GM19099 (cell line): ENCODE data around the gene GZMB.

Source experiments
- POLR2A ChIP-seq: IDR thresholded peaks from 3 replicates; pipeline ENCODE4 v1.6.1; 2011; ENCODE audit warnings: low read depth; ENCODE audit not compliant: insufficient read length; ENCODE audit errors: extremely low read depth

The GZMB gene, protein sequence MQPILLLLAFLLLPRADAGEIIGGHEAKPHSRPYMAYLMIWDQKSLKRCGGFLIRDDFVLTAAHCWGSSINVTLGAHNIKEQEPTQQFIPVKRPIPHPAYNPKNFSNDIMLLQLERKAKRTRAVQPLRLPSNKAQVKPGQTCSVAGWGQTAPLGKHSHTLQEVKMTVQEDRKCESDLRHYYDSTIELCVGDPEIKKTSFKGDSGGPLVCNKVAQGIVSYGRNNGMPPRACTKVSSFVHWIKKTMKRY

GRCh38 chr14:24634158-24634557 lies at the start of gene GZMB:
Gene GZMB (minus strand): TSS chr14:24634190. CDS start chr14:24634160, 30 bp downstream.
- no peak for TF ChIP-seq POLR2A

- TF ChIP-seq POLR2A, result no peak
Observed at GRCh38 chr14:24681056-24681455, 47.1 kb upstream of the GZMB start.

DNA sequence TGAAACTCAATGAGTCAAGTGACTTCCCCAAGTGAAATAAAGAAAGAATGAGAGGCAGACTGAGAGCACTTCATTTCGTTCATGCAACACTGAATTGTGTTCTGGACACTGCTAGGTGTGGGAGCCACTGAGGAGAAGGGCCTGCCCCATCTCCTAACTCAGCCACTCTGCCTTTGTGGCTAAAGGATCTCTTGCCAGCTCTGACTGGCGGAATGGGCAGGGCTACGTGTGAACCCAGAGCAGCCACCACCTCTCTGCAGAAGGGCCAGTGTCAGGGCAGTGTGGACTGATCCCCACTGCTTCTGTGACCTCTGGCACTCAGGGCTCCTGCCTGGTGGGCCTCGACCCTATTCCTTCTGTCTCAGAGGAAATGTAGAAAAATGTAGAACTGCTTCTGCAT lies 46.5 kb upstream of the GZMB start:
- TF ChIP-seq POLR2A, result no peak

DNA sequence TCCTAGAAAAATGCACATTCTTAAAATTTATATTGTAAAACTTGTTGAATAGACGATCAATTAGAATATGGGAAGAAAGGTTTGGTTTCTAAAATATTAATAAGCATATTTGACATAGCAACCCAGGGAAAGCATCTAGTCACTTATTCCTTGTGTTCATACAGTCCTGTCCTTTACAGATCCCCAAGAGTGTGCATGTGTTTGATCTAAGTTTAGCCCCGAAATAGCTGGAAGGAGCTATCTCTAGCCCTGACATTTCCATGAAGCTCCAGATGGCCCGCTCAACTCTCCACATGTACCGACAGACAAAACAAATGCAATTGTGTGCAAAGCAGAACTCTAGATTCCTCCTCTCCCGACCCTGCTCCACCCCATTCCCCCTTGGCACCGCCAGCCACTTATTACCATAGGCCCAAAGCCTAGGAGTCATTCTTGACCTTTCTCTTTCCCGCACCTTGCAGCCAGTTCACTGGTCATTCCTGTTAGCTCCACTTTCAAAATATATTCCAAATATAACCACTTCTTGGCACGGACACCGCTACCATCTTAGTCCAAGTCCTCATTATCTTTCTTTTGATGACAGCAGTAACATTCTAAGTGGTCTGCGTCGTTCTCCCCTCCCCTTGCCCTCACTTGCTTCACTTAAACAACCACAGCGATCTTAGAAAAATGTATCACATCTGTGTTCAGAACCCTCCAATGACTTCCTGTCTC lies 45.4 kb upstream of the GZMB start:
- TF ChIP-seq POLR2A, result no peak

GRCh38 chr14:24678801-24679247 lies 44.8 kb upstream of the GZMB start:
- no peak for TF ChIP-seq POLR2A

GRCh38 chr14:24677956-24678355 lies 44.0 kb upstream of the GZMB start:
- no peak for TF ChIP-seq POLR2A

GRCh38 chr14:24674204-24674970 lies 40.4 kb upstream of the GZMB start:
- peak; percentile 41 for TF ChIP-seq POLR2A

DNA sequence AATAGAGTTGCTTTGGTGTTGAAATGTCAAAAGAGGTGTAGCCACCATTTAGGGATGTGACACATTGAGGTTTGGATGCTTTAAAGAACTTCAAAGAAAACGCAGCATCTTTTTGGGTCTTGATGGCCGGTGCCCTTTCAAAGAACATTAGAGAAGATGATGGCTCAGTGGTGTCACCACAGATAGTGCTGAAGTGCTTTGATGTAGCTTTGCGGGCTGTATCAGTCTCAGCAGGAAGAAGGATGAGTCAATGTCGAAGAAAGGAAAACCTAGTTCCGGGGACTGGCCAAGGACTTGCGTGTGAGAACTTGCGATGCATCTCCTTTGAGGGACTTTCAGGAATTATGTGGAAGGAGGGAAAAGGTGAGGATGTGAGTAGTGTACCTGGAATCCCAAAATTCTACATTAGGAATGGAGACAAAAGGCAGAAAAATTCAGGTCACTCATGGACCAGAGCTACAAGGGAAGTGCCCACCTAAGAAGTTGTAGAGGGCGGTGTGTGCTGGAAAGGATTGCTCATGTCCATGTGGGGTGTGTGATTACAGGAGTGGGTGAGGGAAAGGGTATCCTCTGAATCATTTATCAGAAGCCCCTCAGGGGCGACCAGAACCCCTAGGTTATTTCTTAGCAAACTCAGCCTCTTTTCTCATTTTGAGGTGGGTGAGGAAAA lies 39.7 kb upstream of the GZMB start:
- TF ChIP-seq POLR2A, result peak; percentile 31

GRCh38 chr14:24673059-24673458 lies 39.1 kb upstream of the GZMB start:
- no peak for TF ChIP-seq POLR2A

GRCh38 chr14:24670594-24670993 lies 36.6 kb upstream of the GZMB start:
- no peak for TF ChIP-seq POLR2A

DNA sequence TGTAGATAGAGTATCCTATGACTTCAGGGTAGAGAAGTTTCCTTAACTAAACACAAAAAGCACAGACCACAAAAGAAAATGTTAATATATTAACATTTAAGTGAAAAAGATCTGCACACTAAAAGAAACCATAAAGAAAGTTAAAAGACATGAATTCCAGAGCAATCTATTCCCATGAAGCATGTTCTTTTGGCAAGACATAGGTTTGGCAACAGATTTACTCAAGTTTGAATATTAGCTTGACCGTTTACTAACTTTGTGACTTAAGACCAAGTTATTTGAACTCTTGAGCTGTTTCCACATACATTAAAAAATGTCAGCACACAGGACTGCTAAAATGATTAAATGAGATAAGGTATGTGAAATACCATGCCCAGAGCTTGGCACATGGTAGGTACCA lies 35.7 kb upstream of the GZMB start:
- no peak for TF ChIP-seq POLR2A

- TF ChIP-seq POLR2A, result no peak
Observed at GRCh38 chr14:24665440-24665991, 31.5 kb upstream of the GZMB start.

DNA sequence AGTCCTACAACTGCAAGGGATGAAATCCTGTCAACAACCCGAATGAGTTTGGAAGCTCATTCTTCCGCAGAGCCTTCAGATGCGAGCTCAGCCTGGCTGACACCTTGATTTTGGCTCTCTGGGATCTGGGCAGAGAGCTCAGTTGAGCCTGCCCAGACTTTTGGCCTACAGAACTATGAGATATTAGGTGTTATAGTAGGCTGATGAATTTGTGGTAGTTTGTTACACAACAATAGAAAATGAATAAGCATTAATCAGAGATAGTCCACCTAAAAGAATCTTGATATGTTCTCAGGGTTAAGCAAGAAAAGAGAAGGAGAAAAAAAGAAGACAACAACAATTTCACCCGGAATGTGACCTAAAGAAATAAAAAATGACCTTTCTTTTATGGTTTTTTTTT lies 30.4 kb upstream of the GZMB start:
- no peak for TF ChIP-seq POLR2A

DNA sequence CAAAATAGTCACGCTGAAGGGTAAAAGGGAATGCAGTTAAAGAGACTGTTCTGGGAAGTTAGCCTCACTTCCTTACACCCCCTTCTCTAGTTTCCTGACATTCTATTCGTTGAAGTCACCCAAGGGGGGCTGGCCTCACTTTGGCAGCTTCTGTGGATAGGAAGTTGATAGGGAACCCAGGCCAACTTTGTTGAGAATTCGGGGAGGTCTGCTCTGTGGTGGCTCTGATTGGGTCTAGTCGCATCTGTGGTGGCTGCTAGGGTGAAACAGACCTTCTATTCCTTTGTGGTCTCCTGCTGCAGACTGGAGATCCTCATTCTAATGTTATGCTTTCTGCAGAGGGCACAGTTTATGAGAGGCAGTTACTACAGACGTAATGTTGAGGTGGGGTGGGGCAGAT lies 28.8 kb upstream of the GZMB start:
- TF ChIP-seq POLR2A, result no peak
